HL-60 (cell line): ENCODE results near the gene CH25H.

ENCODE experiments used
- DNase-seq, 2 experiments: peaks; one replicate each; pipeline ENCODE4 v3.0.0-alpha.2; 2010 to 2020; ENCODE audit warnings: low read depth in 1 of 2, low spot score in 1 of 2
- H3K27ac ChIP-seq: fragments of 250-450 bp; sonication (Bioruptor Pico); replicated peaks from 2 replicates; pipeline ENCODE4 v1.5.1; 2020; ENCODE audit warnings: mild to moderate bottlenecking, moderate library complexity
- H3K27me3 ChIP-seq: fragments of 250-450 bp; sonication (Bioruptor Pico); 2 replicates; pipeline ENCODE4 v1.5.1; 2021; ENCODE audit warnings: mild to moderate bottlenecking, moderate library complexity; ENCODE audit not compliant: insufficient read depth, poor library complexity, severe bottlenecking
- H3K4me3 ChIP-seq: replicated peaks from 2 replicates; pipeline ENCODE4 v1.5.1; 2011; ENCODE audit warnings: mild to moderate bottlenecking, control low read depth, low read length; ENCODE audit not compliant: insufficient read depth
- CTCF ChIP-seq: IDR thresholded peaks from one replicate; pipeline ENCODE4 v1.5.1; 2011; ENCODE audit warnings: low read length, control low read depth, inconsistent platforms; ENCODE audit not compliant: insufficient read depth
- GABPA ChIP-seq: IDR thresholded peaks from 2 replicates; pipeline ENCODE4 v1.6.1; 2012; ENCODE audit warnings: low read depth
- POLR2AphosphoS5 ChIP-seq: IDR thresholded peaks from 2 replicates; pipeline ENCODE4 v1.6.1; 2012; ENCODE audit warnings: low read depth
- SPI1 ChIP-seq: IDR thresholded peaks from 2 replicates; pipeline ENCODE4 v1.6.1; 2012; ENCODE audit warnings: low read depth, mild to moderate bottlenecking, borderline replicate concordance
- TF ChIP-seq, protein P1 (sequence below): IDR thresholded peaks from 2 replicates; pipeline ENCODE4 v1.6.1; 2012; ENCODE audit warnings: low read depth; ENCODE audit not compliant: insufficient replicate concordance

The CH25H gene

DNA sequence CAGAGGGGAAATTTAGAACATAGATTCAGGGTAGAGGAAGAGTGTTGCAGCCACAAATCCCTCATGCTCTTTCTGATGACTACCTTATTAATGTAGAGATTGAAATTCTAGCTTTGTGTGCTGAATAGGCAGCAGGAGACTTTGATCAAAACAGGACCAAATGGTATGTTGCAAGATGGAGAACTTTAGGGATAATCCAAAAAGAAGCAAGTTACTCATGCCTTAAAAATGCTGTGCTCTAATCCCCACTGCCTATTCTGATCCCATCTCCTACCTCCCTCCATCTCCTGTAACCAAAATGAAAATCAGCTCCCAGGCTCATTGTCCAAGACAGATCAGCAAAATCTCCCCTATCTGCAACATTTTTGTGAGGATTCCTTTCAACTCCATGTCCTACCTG, 31.3 kb downstream of the CH25H start:
- Histone ChIP-seq H3K27ac (no peak overlapping the region), H3K27me3 (peaks cover 19% of the 10 kb centered on the region), H3K4me3 (no peak overlapping the region)
- TF ChIP-seq GABPA: no peak
- no peak for TF ChIP-seq CTCF
- no peak for TF ChIP-seq SPI1
- TF ChIP-seq POLR2AphosphoS5: no peak
- TF ChIP-seq, protein P1, sequence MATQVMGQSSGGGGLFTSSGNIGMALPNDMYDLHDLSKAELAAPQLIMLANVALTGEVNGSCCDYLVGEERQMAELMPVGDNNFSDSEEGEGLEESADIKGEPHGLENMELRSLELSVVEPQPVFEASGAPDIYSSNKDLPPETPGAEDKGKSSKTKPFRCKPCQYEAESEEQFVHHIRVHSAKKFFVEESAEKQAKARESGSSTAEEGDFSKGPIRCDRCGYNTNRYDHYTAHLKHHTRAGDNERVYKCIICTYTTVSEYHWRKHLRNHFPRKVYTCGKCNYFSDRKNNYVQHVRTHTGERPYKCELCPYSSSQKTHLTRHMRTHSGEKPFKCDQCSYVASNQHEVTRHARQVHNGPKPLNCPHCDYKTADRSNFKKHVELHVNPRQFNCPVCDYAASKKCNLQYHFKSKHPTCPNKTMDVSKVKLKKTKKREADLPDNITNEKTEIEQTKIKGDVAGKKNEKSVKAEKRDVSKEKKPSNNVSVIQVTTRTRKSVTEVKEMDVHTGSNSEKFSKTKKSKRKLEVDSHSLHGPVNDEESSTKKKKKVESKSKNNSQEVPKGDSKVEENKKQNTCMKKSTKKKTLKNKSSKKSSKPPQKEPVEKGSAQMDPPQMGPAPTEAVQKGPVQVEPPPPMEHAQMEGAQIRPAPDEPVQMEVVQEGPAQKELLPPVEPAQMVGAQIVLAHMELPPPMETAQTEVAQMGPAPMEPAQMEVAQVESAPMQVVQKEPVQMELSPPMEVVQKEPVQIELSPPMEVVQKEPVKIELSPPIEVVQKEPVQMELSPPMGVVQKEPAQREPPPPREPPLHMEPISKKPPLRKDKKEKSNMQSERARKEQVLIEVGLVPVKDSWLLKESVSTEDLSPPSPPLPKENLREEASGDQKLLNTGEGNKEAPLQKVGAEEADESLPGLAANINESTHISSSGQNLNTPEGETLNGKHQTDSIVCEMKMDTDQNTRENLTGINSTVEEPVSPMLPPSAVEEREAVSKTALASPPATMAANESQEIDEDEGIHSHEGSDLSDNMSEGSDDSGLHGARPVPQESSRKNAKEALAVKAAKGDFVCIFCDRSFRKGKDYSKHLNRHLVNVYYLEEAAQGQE: no peak
- no peak for DNase-seq

DNA sequence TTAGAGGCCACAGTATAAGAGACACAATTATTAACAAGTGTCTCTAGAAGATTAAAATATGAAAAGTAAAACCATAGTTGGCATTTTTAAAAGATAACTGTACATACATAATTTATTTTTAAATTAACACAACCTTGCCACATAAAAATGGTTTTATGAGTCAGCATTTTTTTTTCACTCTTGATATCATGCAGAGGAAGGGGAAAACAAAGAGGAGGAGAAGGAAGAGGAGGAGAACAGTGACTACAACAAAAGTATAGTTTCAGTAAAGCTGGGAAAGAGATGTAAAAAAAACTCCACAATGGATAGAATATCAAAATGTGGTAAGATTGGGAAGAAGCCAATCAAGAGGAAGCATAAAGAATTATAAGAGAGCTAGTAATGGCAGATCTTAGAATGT, 34.0 kb downstream of the CH25H start:
- no peak overlapping the region for H3K4me3 ChIP-seq
- no peak overlapping the region for H3K27ac ChIP-seq
- peaks cover 18% of the 10 kb centered on the region for H3K27me3 ChIP-seq
- DNase-seq: no peak
- no peak for TF ChIP-seq CTCF
- TF ChIP-seq, protein P1: no peak
- no peak for TF ChIP-seq SPI1
- TF ChIP-seq GABPA: no peak
- TF ChIP-seq POLR2AphosphoS5: no peak

GRCh38 chr10:89171996-89172395, 35.1 kb downstream of the CH25H start:
- TF ChIP-seq POLR2AphosphoS5 (no peak), SPI1 (no peak), GABPA (no peak), CTCF (no peak)
- TF ChIP-seq, protein P1: no peak
- Histone ChIP-seq H3K27me3 (peaks cover 13% of the 10 kb centered on the region), H3K4me3 (no peak overlapping the region), H3K27ac (no peak overlapping the region)
- DNase-seq: no peak
